Tibial nerve (tissue), 4 donors: Measurements from ENCODE around the gene SPATA19.

Experiments used
- EP300 ChIP-seq, 2 donors: sonication (generic); formaldehyde crosslinking; IDR thresholded peaks; one replicate each; pipeline ENCODE4 v1.6.1; 2017; ENCODE audit warnings: antibody characterized with exemption in 2 of 2, mild to moderate bottlenecking in 1 of 2
- POLR2A ChIP-seq, 2 donors: fragments of 450-650 bp; IDR thresholded peaks; one replicate each; pipeline ENCODE4 v1.6.1; 2017; ENCODE audit warnings: antibody characterized with exemption in 2 of 2, mild to moderate bottlenecking in 2 of 2, moderate library complexity in 2 of 2
- TF ChIP-seq, protein P1 (sequence below), 5 experiments: fragments of 200-600 bp in 3 of 5; fragments of 450-650 bp in 2 of 5; sonication (generic) in 3 of 5; IDR thresholded peaks; one replicate each; pipeline ENCODE4 v1.5.1; 2016 to 2019; ENCODE audit warnings: antibody characterized with exemption in 5 of 5, mild to moderate bottlenecking in 3 of 5, moderate library complexity in 2 of 5

DNA sequence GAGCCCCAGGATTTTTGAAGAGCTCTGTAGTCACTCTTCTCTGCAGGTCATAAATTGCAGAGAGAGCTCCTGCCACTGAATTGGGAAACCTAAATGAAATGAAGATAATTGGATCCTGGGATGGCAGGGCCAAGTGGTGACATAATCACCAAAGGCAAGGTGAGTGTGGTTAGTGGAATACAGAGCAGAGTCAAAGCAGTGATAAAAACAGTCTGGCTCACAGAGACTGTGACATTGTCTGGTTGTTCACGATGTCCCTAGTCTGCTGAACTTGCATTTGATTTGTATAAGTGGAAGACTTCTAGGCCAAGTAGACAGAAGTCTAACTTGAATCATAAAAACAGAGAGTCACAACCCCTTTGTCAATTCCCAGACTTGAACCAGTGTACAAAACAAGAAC is 26.8 kb upstream of the SPATA19 start:
- TF ChIP-seq POLR2A (IDR thresholded peaks at IDR 0.05) (no peak), EP300 (IDR thresholded peaks at IDR 0.05) (no peak)
- TF ChIP-seq, protein P1, sequence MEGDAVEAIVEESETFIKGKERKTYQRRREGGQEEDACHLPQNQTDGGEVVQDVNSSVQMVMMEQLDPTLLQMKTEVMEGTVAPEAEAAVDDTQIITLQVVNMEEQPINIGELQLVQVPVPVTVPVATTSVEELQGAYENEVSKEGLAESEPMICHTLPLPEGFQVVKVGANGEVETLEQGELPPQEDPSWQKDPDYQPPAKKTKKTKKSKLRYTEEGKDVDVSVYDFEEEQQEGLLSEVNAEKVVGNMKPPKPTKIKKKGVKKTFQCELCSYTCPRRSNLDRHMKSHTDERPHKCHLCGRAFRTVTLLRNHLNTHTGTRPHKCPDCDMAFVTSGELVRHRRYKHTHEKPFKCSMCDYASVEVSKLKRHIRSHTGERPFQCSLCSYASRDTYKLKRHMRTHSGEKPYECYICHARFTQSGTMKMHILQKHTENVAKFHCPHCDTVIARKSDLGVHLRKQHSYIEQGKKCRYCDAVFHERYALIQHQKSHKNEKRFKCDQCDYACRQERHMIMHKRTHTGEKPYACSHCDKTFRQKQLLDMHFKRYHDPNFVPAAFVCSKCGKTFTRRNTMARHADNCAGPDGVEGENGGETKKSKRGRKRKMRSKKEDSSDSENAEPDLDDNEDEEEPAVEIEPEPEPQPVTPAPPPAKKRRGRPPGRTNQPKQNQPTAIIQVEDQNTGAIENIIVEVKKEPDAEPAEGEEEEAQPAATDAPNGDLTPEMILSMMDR (IDR thresholded peaks at IDR 0.05), result no peak
